Nephron (organoid): ENCODE measurements around the gene PDE4B.

Experiments
- H3K27ac Mint-ChIP-seq, 3 experiments: 2 replicates each; pipeline ENCODE4 v1.8.0; 2020; ENCODE audit warnings: mixed read lengths in 3 of 3, mild to moderate bottlenecking in 2 of 3, moderate library complexity in 1 of 3
- H3K27me3 Mint-ChIP-seq: 2 replicates; pipeline ENCODE4 v1.8.0; 2021; ENCODE audit warnings: low read depth, mild to moderate bottlenecking, moderate library complexity, mixed read lengths
- H3K36me3 Mint-ChIP-seq: 2 replicates; pipeline ENCODE4 v1.8.0; 2020; ENCODE audit warnings: low read depth, mixed read lengths
- H3K4me1 Mint-ChIP-seq: 2 replicates; pipeline ENCODE4 v1.8.0; 2020; ENCODE audit warnings: mixed read lengths
- H3K4me3 Mint-ChIP-seq, 3 experiments: 2 replicates each; pipeline ENCODE4 v1.8.0; 2020; ENCODE audit warnings: mild to moderate bottlenecking in 3 of 3, mixed read lengths in 3 of 3, moderate library complexity in 2 of 3
- H3K9me3 Mint-ChIP-seq: 2 replicates; pipeline ENCODE4 v1.8.0; 2020; ENCODE audit warnings: mixed read lengths
- CTCF ChIP-seq, 3 experiments: fragments of 200-600 bp; sonication (generic); IDR thresholded peaks; one replicate each; pipeline ENCODE4 v1.5.0; 2021; ENCODE audit warnings: antibody characterized with exemption in 3 of 3; ENCODE audit not compliant: unreplicated experiment in 3 of 3

The PDE4B gene

GRCh38 chr1:66240491-66241484, 448.1 kb downstream of the PDE4B start:
- Mint-ChIP-seq H3K4me3 (no peak overlapping the region), H3K27ac (no peak overlapping the region), H3K27me3 (no peaks in the 10 kb centered on the region), H3K36me3 (no peaks in the 10 kb centered on the region), H3K4me1 (peaks cover 26% of the 10 kb centered on the region), H3K9me3 (no peaks in the 10 kb centered on the region)
- TF ChIP-seq CTCF (IDR thresholded peaks at IDR 0.05; ENCODE audit: unreplicated experiment in 3 of 3), result no peak

- Mint-ChIP-seq H3K36me3 (no peaks in the 10 kb centered on the region), H3K4me3 (no peak overlapping the region), H3K9me3 (no peaks in the 10 kb centered on the region), H3K27me3 (peaks cover 3% of the 10 kb centered on the region), H3K4me1 (peaks cover 29% of the 10 kb centered on the region), H3K27ac (no peak overlapping the region)
- TF ChIP-seq CTCF (IDR thresholded peaks at IDR 0.05; ENCODE audit: unreplicated experiment in 3 of 3), result peak; percentile 98 to 100 (median 100)
Measured at GRCh38 chr1:66242646-66243547, 450.2 kb downstream of the PDE4B start.

- H3K27me3 Mint-ChIP-seq, result peaks cover 3% of the 10 kb centered on the region
- H3K4me3 Mint-ChIP-seq, result no peak overlapping the region
- no peak for TF ChIP-seq CTCF (IDR thresholded peaks at IDR 0.05; ENCODE audit: unreplicated experiment in 3 of 3)
- no peaks in the 10 kb centered on the region for H3K36me3 Mint-ChIP-seq
- H3K9me3 Mint-ChIP-seq, result no peaks in the 10 kb centered on the region
- H3K4me1 Mint-ChIP-seq, result peaks cover 23% of the 10 kb centered on the region
- no peak overlapping the region for H3K27ac Mint-ChIP-seq
Measured at GRCh38 chr1:66243548-66244130, 450.9 kb downstream of the PDE4B start.

- peaks cover 3% of the 10 kb centered on the region for H3K27me3 Mint-ChIP-seq
- no peak for TF ChIP-seq CTCF (IDR thresholded peaks at IDR 0.05; ENCODE audit: unreplicated experiment in 3 of 3)
- H3K36me3 Mint-ChIP-seq, result no peaks in the 10 kb centered on the region
- no peak overlapping the region for H3K27ac Mint-ChIP-seq
- H3K9me3 Mint-ChIP-seq, result no peaks in the 10 kb centered on the region
- peaks cover 23% of the 10 kb centered on the region for H3K4me1 Mint-ChIP-seq
- no peak overlapping the region for H3K4me3 Mint-ChIP-seq
Measured at GRCh38 chr1:66244429-66244828, 451.7 kb downstream of the PDE4B start.

- peaks cover 18% of the 10 kb centered on the region for H3K4me1 Mint-ChIP-seq
- no peak for TF ChIP-seq CTCF (IDR thresholded peaks at IDR 0.05; ENCODE audit: unreplicated experiment in 3 of 3)
- H3K4me3 Mint-ChIP-seq, result no peak overlapping the region
- peaks cover 3% of the 10 kb centered on the region for H3K27me3 Mint-ChIP-seq
- H3K27ac Mint-ChIP-seq, result no peak overlapping the region
- H3K9me3 Mint-ChIP-seq, result no peaks in the 10 kb centered on the region
- no peaks in the 10 kb centered on the region for H3K36me3 Mint-ChIP-seq
Measured at GRCh38 chr1:66245691-66246090, 453.0 kb downstream of the PDE4B start.
